ENCODE data around the gene KCNQ1. TPM values are rescaled to one million over a fixed set of nuclear protein-coding genes. Genes with fewer than 3 reads are reported as not detected.

Gene KCNQ1
- total and polyA plus RNA-seq, 2 of the 13 experiments (the other 11 are each of a cell fraction or from before 2014, with no cell fraction given), result 0.02 to 0.08 TPM

DNA sequence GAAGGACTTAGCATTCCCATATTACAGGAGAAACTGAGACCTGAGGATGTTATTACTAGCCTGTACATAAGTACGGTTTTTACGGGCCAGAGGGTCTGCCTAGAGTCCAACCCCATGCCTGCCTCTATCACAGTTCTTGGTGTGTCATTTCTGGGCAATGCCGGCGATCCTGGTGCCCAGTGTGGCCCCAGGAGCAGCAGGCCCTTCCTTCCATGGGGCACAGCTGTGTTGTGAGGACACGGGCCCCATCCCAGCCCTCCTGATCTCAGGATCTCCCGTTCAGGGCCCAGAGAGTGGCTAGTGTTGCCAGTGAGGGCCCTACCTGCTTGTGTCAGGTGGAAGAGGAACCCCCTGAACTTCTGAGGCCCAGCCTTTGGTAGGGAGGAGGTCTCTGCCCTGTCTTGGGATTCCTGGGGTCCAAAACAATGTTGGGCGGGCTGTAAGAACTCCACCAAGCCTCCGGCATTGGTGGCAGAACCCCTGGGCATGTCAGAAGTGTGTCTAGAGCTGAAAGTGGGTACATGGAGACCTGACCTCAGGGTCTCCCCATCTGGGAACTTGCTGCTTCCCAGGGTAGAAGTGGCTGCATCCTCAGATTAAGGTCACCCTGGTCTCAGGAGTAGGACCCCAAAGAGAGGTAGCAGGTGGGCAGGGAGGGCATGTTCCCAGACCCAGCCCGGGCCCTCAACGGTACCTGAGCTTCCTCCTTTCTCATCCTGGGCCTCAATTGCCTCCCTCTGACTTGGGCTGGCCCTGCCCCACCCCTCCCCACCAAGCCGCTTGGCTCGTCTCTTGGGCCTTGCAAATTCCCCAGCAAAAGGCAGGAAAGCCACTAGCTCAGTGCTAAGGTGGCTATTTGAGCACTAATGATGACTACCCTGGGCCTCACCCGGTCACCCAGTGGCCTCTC is 329.6 kb downstream of the KCNQ1 start:
- H2AFZ ChIP-seq (ENCODE audit: low read length), result no peak overlapping the region
- ATAC-seq (no peak), FAIRE-seq (no peak), DNase-seq (ENCODE audit: low spot score) (no peak)
- H3K4me2 ChIP-seq (ENCODE audit: low read depth, low read length), result no peak overlapping the region
- WGBS (ENCODE audit: low lambda C conversion rate), result 0% methylated on average over 4 of the region's 13 CpGs
- H4K20me1 ChIP-seq (ENCODE audit: insufficient read depth, low read length), result no peaks in the 10 kb centered on the region; the same call in 1 of the 2 replicates
- ChIA-PET POLR2A (no interaction called here), CTCF (ENCODE audit: low intra/inter-chr PET ratio, low total read pairs) (no interaction called here)
- H3K36me3 ChIP-seq (replicated peaks in 1 of 2; ENCODE audit: control insufficient read depth in 1 of 2, insufficient read depth in 2 of 2, low read length in 2 of 2), result no peaks in the 10 kb centered on the region
- peaks cover 12 to 91% of the 10 kb centered on the region in 2 experiments; a peak in 4 of 5 replicates for H3K27me3 ChIP-seq (ENCODE audit: control insufficient read depth in 1 of 2, insufficient read depth in 2 of 2, low read length in 2 of 2)
- H3K79me2 ChIP-seq (ENCODE audit: insufficient read depth, low read length), result no peaks in the 10 kb centered on the region
- no peak overlapping the region for H3K27ac ChIP-seq (ENCODE audit: extremely low read length, insufficient read depth, low read length)
- no peaks in the 10 kb centered on the region for H3K9me3 ChIP-seq (ENCODE audit: low read length)
- H3K4me1 ChIP-seq (ENCODE audit: insufficient read depth, low read length), result peaks cover 17% of the 10 kb centered on the region
- intact Hi-C loops (cut with micrococcal nuclease; ENCODE audit: unreplicated experiment), result loop anchor here (5.0 kb wide), 1 partner anchor 42 kb away; no protein-coding TSS in a partner anchor
- TF ChIP-seq, protein P1, sequence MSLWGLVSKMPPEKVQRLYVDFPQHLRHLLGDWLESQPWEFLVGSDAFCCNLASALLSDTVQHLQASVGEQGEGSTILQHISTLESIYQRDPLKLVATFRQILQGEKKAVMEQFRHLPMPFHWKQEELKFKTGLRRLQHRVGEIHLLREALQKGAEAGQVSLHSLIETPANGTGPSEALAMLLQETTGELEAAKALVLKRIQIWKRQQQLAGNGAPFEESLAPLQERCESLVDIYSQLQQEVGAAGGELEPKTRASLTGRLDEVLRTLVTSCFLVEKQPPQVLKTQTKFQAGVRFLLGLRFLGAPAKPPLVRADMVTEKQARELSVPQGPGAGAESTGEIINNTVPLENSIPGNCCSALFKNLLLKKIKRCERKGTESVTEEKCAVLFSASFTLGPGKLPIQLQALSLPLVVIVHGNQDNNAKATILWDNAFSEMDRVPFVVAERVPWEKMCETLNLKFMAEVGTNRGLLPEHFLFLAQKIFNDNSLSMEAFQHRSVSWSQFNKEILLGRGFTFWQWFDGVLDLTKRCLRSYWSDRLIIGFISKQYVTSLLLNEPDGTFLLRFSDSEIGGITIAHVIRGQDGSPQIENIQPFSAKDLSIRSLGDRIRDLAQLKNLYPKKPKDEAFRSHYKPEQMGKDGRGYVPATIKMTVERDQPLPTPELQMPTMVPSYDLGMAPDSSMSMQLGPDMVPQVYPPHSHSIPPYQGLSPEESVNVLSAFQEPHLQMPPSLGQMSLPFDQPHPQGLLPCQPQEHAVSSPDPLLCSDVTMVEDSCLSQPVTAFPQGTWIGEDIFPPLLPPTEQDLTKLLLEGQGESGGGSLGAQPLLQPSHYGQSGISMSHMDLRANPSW (CRISPR knock-in tag; IDR thresholded peaks at IDR 0.05; ENCODE audit: borderline replicate concordance), result no peak
- TF ChIP-seq ZNF569 (CRISPR knock-in tag; IDR thresholded peaks at IDR 0.05; ENCODE audit: borderline replicate concordance), result no peak
- no TSS peak for BruUV-seq (replicated peaks)
- H3K4me3 ChIP-seq (replicated peaks in 1 of 3; ENCODE audit: insufficient read depth in 1 of 3, low read depth in 2 of 3, low read length in 3 of 3), result no peak overlapping the region
- H3K9ac ChIP-seq (ENCODE audit: insufficient read depth, low read depth, low read length), result no peak overlapping the region
- in situ Hi-C loops (cut with HindIII; ENCODE audit: extremely low pct_ligation_motif_present, low pct_unique_long_range_greater_than_20kb), result no loop called here

Data from HepG2 (cell line).